ENCODE measurements around the gene XXYLT1. TPM values are rescaled to one million over a fixed set of nuclear protein-coding genes. Genes with fewer than 3 reads are reported as not detected.

XXYLT1 gene
- total RNA-seq, 1 experiment from 2014 or later = 10.9 TPM

GRCh38 chr3:195064300-195064931 lies 206.5 kb downstream of the XXYLT1 start:
- TF ChIP-seq SIN3A (IDR thresholded peaks at IDR 0.05; ENCODE audit: low read depth) (no peak), FOSL1 (IDR thresholded peaks at IDR 0.05; ENCODE audit: low read depth) (no peak), JUND (IDR thresholded peaks at IDR 0.05) (no peak), RAD21 (IDR thresholded peaks at IDR 0.05; ENCODE audit: low read depth) (no peak), CTCF (IDR thresholded peaks at IDR 0.05 in 2 of 3, conservative IDR thresholded peaks at IDR 0.05 in 1 of 3; ENCODE audit: borderline replicate concordance in 1 of 3, insufficient read depth in 1 of 3, low read depth in 2 of 3, low read length in 2 of 3) (no peak), EGR1 (IDR thresholded peaks at IDR 0.05; ENCODE audit: low read depth) (no peak), REST (IDR thresholded peaks at IDR 0.05; ENCODE audit: low read depth) (no peak)
- Histone ChIP-seq H3K4me2 (ENCODE audit: low read length) (no peak overlapping the region), H2AFZ (ENCODE audit: low read depth, low read length, poor library complexity, severe bottlenecking) (no peak overlapping the region), H3K79me2 (ENCODE audit: insufficient read depth, low read length) (no peaks in the 10 kb centered on the region), H3K27me3 (ENCODE audit: insufficient read depth, low read length) (no peaks in the 10 kb centered on the region), H3K9me3 (ENCODE audit: control insufficient read depth in 1 of 2, insufficient read depth in 1 of 2, low read depth in 1 of 2, low read length in 2 of 2) (no peaks in the 10 kb centered on the region), H4K20me1 (ENCODE audit: insufficient read depth) (no peaks in the 10 kb centered on the region), H3K27ac (ENCODE audit: low read depth, low read length) (no peak overlapping the region), H3K9me2 (ENCODE audit: insufficient read depth) (no peaks in the 10 kb centered on the region), H3K4me3 (replicated peaks in 1 of 2; ENCODE audit: low read depth in 1 of 2, low read length in 2 of 2) (no peak overlapping the region), H3K36me3 (ENCODE audit: control insufficient read depth in 1 of 2, insufficient read depth in 2 of 2, low read length in 2 of 2) (no peaks in the 10 kb centered on the region; a peak in 1 of 4 replicates), H3K9ac (ENCODE audit: low read length) (no peak overlapping the region), H3K4me1 (ENCODE audit: control insufficient read depth in 1 of 2, insufficient read depth in 2 of 2, low read length in 2 of 2) (no peaks in the 10 kb centered on the region)
- ChIA-PET RAD21 (ENCODE audit: low non-redundant PET in 1 of 2, low total read pairs in 2 of 2, uncharacterized antibody in 2 of 2, unreplicated experiment in 2 of 2) (interaction anchor here in 1 of 2 experiments (1.1 kb wide), 1 partner anchor 382 kb away, joined by 3 read pairs; no protein-coding TSS in a partner anchor), CTCF (interaction anchor here (1.0 to 2.8 kb wide), 2 partner anchors 55 to 382 kb away, joined by 4 to 9 read pairs; no protein-coding TSS in a partner anchor), POLR2A (no interaction called here)
- intact Hi-C loops (cut with micrococcal nuclease) = no loop called here
- ATAC-seq (no peak), DNase-seq (ENCODE audit: low read depth, low spot score) (no peak)
- no TSS peak for BruUV-seq (replicated peaks)

Data from HCT116 (cell line).